ENCODE measurements around the gene NREP. TPM values are rescaled to one million over a fixed set of nuclear protein-coding genes. Genes with fewer than 3 reads are reported as not detected.

NREP gene
- total RNA-seq, 1 experiment from 2014 or later, result 163 TPM

- no peak overlapping the region for H3K18ac ChIP-seq (ENCODE audit: insufficient read length, low read depth, low read length)
- H3K79me1 ChIP-seq (ENCODE audit: insufficient read depth, low read depth, low read length, poor library complexity, severe bottlenecking), result no peaks in the 10 kb centered on the region
- no CpG with 5 or more reads among the region's 8 CpGs for WGBS (ENCODE audit: extremely low coverage, insufficient read length, low lambda C conversion rate)
- no peak overlapping the region for H2AFZ ChIP-seq (ENCODE audit: low read length)
- no peaks in the 10 kb centered on the region for H3K27me3 ChIP-seq (ENCODE audit: insufficient read depth, low read length)
- no peak overlapping the region for H2BK120ac ChIP-seq (ENCODE audit: low read depth, low read length, poor library complexity, severe bottlenecking)
- H2AK5ac ChIP-seq (ENCODE audit: insufficient read length, low read length), result no peak overlapping the region
- no peak overlapping the region for H2BK12ac ChIP-seq (ENCODE audit: insufficient read length, low read depth, low read length)
- no peak overlapping the region for H3K56ac ChIP-seq (ENCODE audit: insufficient read length, low read depth, low read length)
- no peak overlapping the region for H2BK15ac ChIP-seq (ENCODE audit: low read depth, low read length)
- no peaks in the 10 kb centered on the region for H4K20me1 ChIP-seq (ENCODE audit: control insufficient read depth, insufficient read depth, insufficient read length)
- Mint-ChIP-seq H3K4me3 (peak overlapping the region; percentile 87 to 91), H3K36me3 (ENCODE audit: insufficient read depth in 1 of 3, low read depth in 3 of 3) (peaks cover 6 to 23% (median 16%) of the 10 kb centered on the region in 3 experiments), H3K4me1 (peaks cover 38 to 43% of the 10 kb centered on the region in 2 experiments), H3K27ac (peak overlapping the region in 2 of 3 experiments; percentile 60 to 71; a peak in 3 of 7 replicates), H3K9me3 (no peaks in the 10 kb centered on the region; a peak in 2 of 5 replicates), H3K27me3 (ENCODE audit: low read depth) (no peaks in the 10 kb centered on the region)
- no peaks in the 10 kb centered on the region for H3K9me3 ChIP-seq (ENCODE audit: control insufficient read depth, low read depth, low read length)
- no peak overlapping the region for H4K91ac ChIP-seq (ENCODE audit: insufficient read length, low read depth, low read length)
- H4K5ac ChIP-seq (ENCODE audit: insufficient read length, low read depth, low read length), result no peak overlapping the region
- no peak for DNase-seq
- peak overlapping the region; percentile 83 for H3K4me2 ChIP-seq (ENCODE audit: insufficient read depth, insufficient read length, low read length)
- no peak for TF ChIP-seq CTCF (conservative IDR thresholded peaks at IDR 0.05)
- no peak overlapping the region for H3T11ph ChIP-seq (ENCODE audit: low read length)
- H3K4me1 ChIP-seq (ENCODE audit: insufficient read depth, low read length), result no peaks in the 10 kb centered on the region
- H3K9ac ChIP-seq (ENCODE audit: extremely low read depth, insufficient read length, low read length), result peak overlapping the region; percentile 45
- H4K8ac ChIP-seq (replicated peaks; ENCODE audit: insufficient read length, low read depth, low read length), result no peak overlapping the region
- H3K23ac ChIP-seq (ENCODE audit: insufficient read length, low read depth, low read length), result no peak overlapping the region
- peaks cover 11% of the 10 kb centered on the region; the same call in 1 of the 2 replicates for H3K79me2 ChIP-seq (ENCODE audit: insufficient read depth, low read length)
- peaks cover 3% of the 10 kb centered on the region for H3K23me2 ChIP-seq (ENCODE audit: insufficient read length, low read depth, low read length, poor library complexity, severe bottlenecking)
- H2BK20ac ChIP-seq (ENCODE audit: low read depth, low read length, poor library complexity, severe bottlenecking), result no peak overlapping the region
- H3K27ac ChIP-seq (ENCODE audit: insufficient read length, low read depth, low read length), result no peak overlapping the region
- H2BK5ac ChIP-seq (ENCODE audit: insufficient read length, low read length), result no peak overlapping the region
- H3K4ac ChIP-seq (ENCODE audit: low read depth, low read length), result no peak overlapping the region
- no peak overlapping the region for H3K14ac ChIP-seq (ENCODE audit: insufficient read depth, low read length)
Observed at GRCh38 chr5:111755345-111755941, 1.6 kb downstream of the NREP start.
